ENCODE results near the gene LSG1. TPM values are rescaled to one million over a fixed set of nuclear protein-coding genes. Genes with fewer than 3 reads are reported as not detected.
A peak's percentile ranks its signal among the peaks of the same experiment; 100 is the strongest.

LSG1 gene
- 10 to 100 TPM; 50.6 to 56.6 TPM for total RNA-seq

- H3K27ac Mint-ChIP-seq: peak within 1 kb of the TSS; percentile 96
- DNase-seq: peak; percentile 88
- peak within 1 kb of the TSS; percentile 96 for H3K4me3 Mint-ChIP-seq
- no peaks in the 10 kb centered on the region for H3K9me3 Mint-ChIP-seq
- no peaks in the 10 kb centered on the region for H3K27me3 Mint-ChIP-seq
- peaks cover 11% of the 10 kb centered on the region for H3K36me3 Mint-ChIP-seq
- peaks cover 44% of the 10 kb centered on the region for H3K4me1 Mint-ChIP-seq
These were observed at the start of gene LSG1 for GRCh38 chr3:194671900-194672808. TSS of gene LSG1 (minus strand) at chr3:194672191. CDS start at chr3:194672162, 29 bp downstream.

DNA sequence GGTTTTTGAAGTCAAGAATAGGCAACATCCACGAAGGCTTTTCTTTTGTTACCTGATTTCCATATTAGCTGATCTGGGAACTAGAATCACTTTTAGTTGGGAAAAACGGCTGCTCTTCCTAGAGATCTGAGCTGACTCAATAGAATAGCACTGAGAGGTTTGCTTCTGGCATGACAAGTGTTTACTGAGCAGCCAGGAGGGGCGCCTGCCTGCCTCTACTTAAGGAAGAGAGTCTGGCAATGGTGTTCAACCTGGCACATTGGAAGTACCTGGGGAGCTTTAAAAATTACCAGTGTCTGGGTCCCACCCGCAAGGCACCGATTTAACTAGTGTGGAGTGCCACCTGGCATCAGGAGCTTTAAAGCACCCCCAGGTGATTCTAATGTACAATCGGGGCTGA, 48.1 kb upstream of the LSG1 start:
- H3K4me1 Mint-ChIP-seq: no peaks in the 10 kb centered on the region
- H3K9me3 Mint-ChIP-seq: no peaks in the 10 kb centered on the region
- no peak overlapping the region for H3K27ac Mint-ChIP-seq
- DNase-seq: no peak
- no peaks in the 10 kb centered on the region for H3K36me3 Mint-ChIP-seq
- H3K27me3 Mint-ChIP-seq: no peaks in the 10 kb centered on the region
- no peak overlapping the region for H3K4me3 Mint-ChIP-seq

GRCh38 chr3:194718079-194718478, 46.1 kb upstream of the LSG1 start:
- H3K4me3 Mint-ChIP-seq: no peak overlapping the region
- H3K4me1 Mint-ChIP-seq: no peaks in the 10 kb centered on the region
- no peaks in the 10 kb centered on the region for H3K36me3 Mint-ChIP-seq
- no peaks in the 10 kb centered on the region for H3K27me3 Mint-ChIP-seq
- no peak for DNase-seq
- no peak overlapping the region for H3K27ac Mint-ChIP-seq
- no peaks in the 10 kb centered on the region for H3K9me3 Mint-ChIP-seq

GRCh38 chr3:194715022-194715800, 43.2 kb upstream of the LSG1 start:
- DNase-seq: no peak
- Mint-ChIP-seq H3K9me3 (no peaks in the 10 kb centered on the region), H3K4me3 (no peak overlapping the region), H3K36me3 (no peaks in the 10 kb centered on the region), H3K27me3 (no peaks in the 10 kb centered on the region), H3K27ac (no peak overlapping the region), H3K4me1 (no peaks in the 10 kb centered on the region)

GRCh38 chr3:194714564-194714963, 42.6 kb upstream of the LSG1 start:
- DNase-seq: no peak
- H3K9me3 Mint-ChIP-seq: no peaks in the 10 kb centered on the region
- H3K27ac Mint-ChIP-seq: no peak overlapping the region
- no peaks in the 10 kb centered on the region for H3K4me1 Mint-ChIP-seq
- no peaks in the 10 kb centered on the region for H3K27me3 Mint-ChIP-seq
- no peaks in the 10 kb centered on the region for H3K36me3 Mint-ChIP-seq
- no peak overlapping the region for H3K4me3 Mint-ChIP-seq

- Mint-ChIP-seq H3K4me3 (no peak overlapping the region), H3K36me3 (no peaks in the 10 kb centered on the region), H3K9me3 (no peaks in the 10 kb centered on the region), H3K4me1 (no peaks in the 10 kb centered on the region), H3K27me3 (no peaks in the 10 kb centered on the region), H3K27ac (no peak overlapping the region)
- DNase-seq: no peak
These were observed 42.1 kb upstream of the LSG1 start for GRCh38 chr3:194714137-194714455.

DNA sequence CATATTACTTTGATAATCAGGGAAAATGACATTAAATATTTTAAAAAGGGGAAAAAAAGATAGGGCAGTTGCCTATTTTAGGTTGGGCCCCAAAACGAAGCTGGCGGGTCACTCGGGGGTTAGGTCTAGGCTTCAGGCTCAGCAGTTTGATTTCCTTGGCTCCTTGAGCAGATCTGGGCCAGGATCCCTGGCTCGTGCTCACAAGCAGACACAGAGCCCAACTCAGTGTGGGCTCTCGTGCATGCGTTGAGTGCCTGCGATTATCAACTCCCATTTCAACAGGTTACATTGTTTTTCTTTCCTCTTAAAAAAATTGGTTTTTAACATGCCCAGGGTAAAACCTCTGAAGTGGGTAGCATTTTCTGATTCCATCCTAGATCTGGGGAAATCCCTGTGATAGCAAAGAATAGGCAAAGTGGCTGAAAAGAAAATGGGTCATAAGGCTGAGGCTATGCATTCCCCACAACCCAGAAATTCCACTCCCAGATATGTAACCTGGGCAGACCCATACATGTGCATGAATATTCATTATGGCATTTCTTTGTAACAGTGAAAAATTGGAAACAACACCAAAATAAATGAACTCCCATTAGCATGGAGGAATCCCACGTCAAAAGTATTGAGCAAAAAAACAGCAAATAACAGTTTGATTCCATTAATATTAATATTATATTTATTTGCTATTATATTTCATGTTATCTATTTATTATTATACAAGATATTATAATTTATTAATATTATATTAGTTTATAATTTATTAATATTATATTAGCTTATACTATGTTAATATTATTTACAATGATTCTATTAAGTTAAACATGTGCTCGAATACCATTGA, 41.5 kb upstream of the LSG1 start:
- Mint-ChIP-seq H3K27ac (no peak overlapping the region), H3K9me3 (no peaks in the 10 kb centered on the region), H3K4me3 (no peak overlapping the region), H3K36me3 (no peaks in the 10 kb centered on the region), H3K27me3 (no peaks in the 10 kb centered on the region), H3K4me1 (no peaks in the 10 kb centered on the region)
- no peak for DNase-seq

DNA sequence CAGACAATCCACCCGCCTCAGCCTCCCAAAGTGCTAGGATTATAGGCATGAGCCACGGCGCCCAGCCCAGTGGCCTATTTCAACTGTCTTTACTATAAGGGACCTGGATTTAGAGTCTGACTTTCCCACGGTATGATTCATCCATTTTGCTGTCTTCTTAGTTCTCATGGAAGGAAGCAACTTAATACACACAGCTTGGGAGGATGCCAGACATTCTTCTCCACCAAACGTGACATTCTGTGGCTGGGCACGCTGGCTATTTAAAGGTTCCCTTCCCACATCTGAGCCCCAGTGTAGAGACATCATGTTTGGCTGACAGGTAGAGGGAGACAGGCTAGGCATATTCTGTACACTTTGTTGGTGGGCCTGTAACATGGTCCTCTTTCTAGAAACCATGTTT, 39.9 kb upstream of the LSG1 start:
- no peaks in the 10 kb centered on the region for H3K4me1 Mint-ChIP-seq
- H3K9me3 Mint-ChIP-seq: peaks cover 4% of the 10 kb centered on the region
- H3K4me3 Mint-ChIP-seq: no peak overlapping the region
- DNase-seq: no peak
- no peaks in the 10 kb centered on the region for H3K27me3 Mint-ChIP-seq
- no peak overlapping the region for H3K27ac Mint-ChIP-seq
- H3K36me3 Mint-ChIP-seq: no peaks in the 10 kb centered on the region

DNA sequence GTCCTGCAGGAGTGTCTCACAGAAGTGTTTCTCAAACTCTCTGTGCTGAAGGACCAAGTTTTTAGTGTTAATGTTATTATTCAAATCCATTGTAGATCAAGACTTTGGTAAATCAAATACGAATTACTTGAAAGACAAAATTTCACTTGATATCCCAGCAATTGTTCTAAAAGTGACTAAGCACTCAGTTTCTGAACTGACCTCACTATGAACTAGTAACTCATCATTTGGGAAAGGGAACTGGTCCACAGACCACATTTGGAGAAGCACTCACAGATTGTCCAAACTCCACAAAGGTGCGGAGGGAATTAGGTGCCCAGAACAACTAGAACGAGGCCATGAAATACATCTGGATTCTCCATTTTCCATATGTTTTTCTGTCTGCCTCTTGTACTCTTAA, 39.3 kb upstream of the LSG1 start:
- Mint-ChIP-seq H3K36me3 (no peaks in the 10 kb centered on the region), H3K9me3 (peaks cover 4% of the 10 kb centered on the region), H3K4me1 (no peaks in the 10 kb centered on the region), H3K27ac (no peak overlapping the region), H3K27me3 (no peaks in the 10 kb centered on the region), H3K4me3 (no peak overlapping the region)
- no peak for DNase-seq

DNA sequence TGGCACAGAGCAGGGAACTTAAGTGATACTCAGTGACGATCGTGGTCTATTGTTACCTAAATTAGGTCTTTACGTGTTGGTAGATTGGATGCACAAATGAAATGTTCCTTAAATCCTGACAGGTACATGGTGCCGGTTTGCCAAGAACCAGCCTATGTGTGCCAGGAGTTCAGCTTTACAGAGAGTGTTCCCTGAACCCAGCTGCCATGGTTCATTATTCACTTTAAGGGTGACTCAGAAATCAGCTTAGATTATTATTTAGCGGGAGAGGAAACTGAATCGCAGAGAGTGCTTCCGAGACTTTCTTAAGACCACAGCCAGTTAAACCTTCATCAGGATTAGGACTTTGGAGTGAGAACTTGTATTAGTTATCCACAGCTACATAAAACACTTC, 35.2 kb upstream of the LSG1 start:
- Mint-ChIP-seq H3K27me3 (peaks cover 4% of the 10 kb centered on the region), H3K27ac (no peak overlapping the region), H3K9me3 (peaks cover 4% of the 10 kb centered on the region), H3K4me3 (no peak overlapping the region), H3K36me3 (no peaks in the 10 kb centered on the region), H3K4me1 (no peaks in the 10 kb centered on the region)
- DNase-seq: no peak

DNA sequence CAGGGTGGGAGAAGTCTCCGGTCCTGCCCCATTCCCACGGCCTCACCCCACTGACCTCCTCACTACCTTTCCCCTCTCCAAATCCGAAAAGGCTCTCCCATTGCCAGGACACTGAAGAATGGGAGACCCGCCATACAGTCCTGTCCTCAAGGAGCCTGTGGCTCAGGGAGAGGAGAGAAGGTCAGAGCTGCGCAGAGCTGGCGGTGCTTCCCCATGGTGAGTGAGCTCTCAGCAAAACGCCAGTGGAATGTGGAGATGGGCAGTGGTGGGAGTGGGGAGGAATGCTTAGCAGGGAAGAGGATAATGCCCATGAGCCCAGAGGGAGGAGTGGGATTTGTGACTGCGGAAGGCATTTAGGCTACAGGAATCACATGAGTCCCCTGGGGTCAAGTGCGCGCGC, 33.8 kb upstream of the LSG1 start:
- Mint-ChIP-seq H3K27ac (no peak overlapping the region), H3K4me1 (no peaks in the 10 kb centered on the region), H3K9me3 (peaks cover 4% of the 10 kb centered on the region), H3K36me3 (no peaks in the 10 kb centered on the region), H3K27me3 (peaks cover 4% of the 10 kb centered on the region), H3K4me3 (no peak overlapping the region)
- DNase-seq: no peak

DNA sequence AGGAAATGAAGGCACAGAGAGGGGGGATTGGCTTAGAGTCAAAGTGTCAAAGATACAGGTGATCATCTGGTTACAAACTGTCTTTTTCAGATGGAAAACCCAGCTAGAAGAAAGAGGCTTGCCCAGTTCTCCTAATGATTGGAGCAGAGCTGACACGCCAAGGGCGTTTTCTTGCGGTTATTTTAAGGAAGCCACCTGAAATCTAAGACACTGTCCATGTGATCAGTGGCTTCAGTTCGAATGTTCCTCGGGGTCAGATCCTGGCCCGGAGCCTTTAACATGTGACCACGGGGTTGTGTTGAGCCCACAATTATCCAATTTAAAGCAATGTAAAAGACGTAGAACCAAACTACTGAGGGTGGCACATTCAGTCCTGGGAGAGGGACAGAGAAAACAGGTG, 33.2 kb upstream of the LSG1 start:
- DNase-seq: no peak
- peaks cover 4% of the 10 kb centered on the region for H3K9me3 Mint-ChIP-seq
- no peaks in the 10 kb centered on the region for H3K36me3 Mint-ChIP-seq
- no peaks in the 10 kb centered on the region for H3K4me1 Mint-ChIP-seq
- H3K27me3 Mint-ChIP-seq: peaks cover 4% of the 10 kb centered on the region
- H3K27ac Mint-ChIP-seq: no peak overlapping the region
- no peak overlapping the region for H3K4me3 Mint-ChIP-seq

- peaks cover 3% of the 10 kb centered on the region for H3K36me3 Mint-ChIP-seq
- H3K4me3 Mint-ChIP-seq: no peak overlapping the region
- H3K27ac Mint-ChIP-seq: no peak overlapping the region
- H3K27me3 Mint-ChIP-seq: peaks cover 4% of the 10 kb centered on the region
- no peaks in the 10 kb centered on the region for H3K4me1 Mint-ChIP-seq
- no peaks in the 10 kb centered on the region for H3K9me3 Mint-ChIP-seq
- no peak for DNase-seq
These were observed 30.6 kb upstream of the LSG1 start for GRCh38 chr3:194702545-194702944.

- DNase-seq: no peak
- Mint-ChIP-seq H3K27me3 (no peaks in the 10 kb centered on the region), H3K4me1 (no peaks in the 10 kb centered on the region), H3K9me3 (no peaks in the 10 kb centered on the region), H3K4me3 (no peak overlapping the region), H3K36me3 (peaks cover 3% of the 10 kb centered on the region), H3K27ac (no peak overlapping the region)
These were observed 24.7 kb upstream of the LSG1 start for GRCh38 chr3:194696702-194697101.

Measured in activated naive CD8-positive, alpha-beta T cell treated with anti-CD3 and anti-CD28 coated beads for 36 hours (primary cell).